ENCODE data around the gene PLXNA1. TPM values are rescaled to one million over a fixed set of nuclear protein-coding genes. Genes with fewer than 3 reads are reported as not detected.

Gene PLXNA1
- total RNA-seq, 1 donor, result 107 TPM

- no peak for TF ChIP-seq CTCF (IDR thresholded peaks at IDR 0.05; ENCODE audit: extremely low read depth, low read depth, low read length)
- Histone ChIP-seq H3K27ac (ENCODE audit: low read depth, low read length) (no peak overlapping the region), H3K4me2 (ENCODE audit: insufficient read depth, low read length) (no peak overlapping the region), H3K4me3 (ENCODE audit: insufficient read depth, low read length) (no peak overlapping the region), H3K79me2 (ENCODE audit: insufficient read depth, low read length) (peaks cover 12% of the 10 kb centered on the region), H3K27me3 (ENCODE audit: insufficient read depth, low read length) (no peaks in the 10 kb centered on the region), H4K20me1 (ENCODE audit: insufficient read depth, low read length) (peaks cover 29% of the 10 kb centered on the region), H3K4me1 (ENCODE audit: insufficient read depth, low read length) (peaks cover 7% of the 10 kb centered on the region), H2AFZ (ENCODE audit: low read length) (no peak overlapping the region), H3K36me3 (ENCODE audit: insufficient read depth, low read length) (peaks cover 62% of the 10 kb centered on the region), H3K9me3 (ENCODE audit: low read depth, low read length) (no peaks in the 10 kb centered on the region)
- DNase-seq (ENCODE audit: insufficient read length, low spot score, missing footprints), result peak; percentile 89
These were observed 33.1 kb downstream of the PLXNA1 start for GRCh38 chr3:127016043-127016343.

- Histone ChIP-seq H2AFZ (ENCODE audit: low read length) (no peak overlapping the region), H3K9me3 (ENCODE audit: low read depth, low read length) (no peaks in the 10 kb centered on the region), H3K36me3 (ENCODE audit: insufficient read depth, low read length) (peaks cover 65% of the 10 kb centered on the region), H3K4me1 (ENCODE audit: insufficient read depth, low read length) (peaks cover 7% of the 10 kb centered on the region), H3K4me3 (ENCODE audit: insufficient read depth, low read length) (no peak overlapping the region), H4K20me1 (ENCODE audit: insufficient read depth, low read length) (peaks cover 28% of the 10 kb centered on the region), H3K27ac (ENCODE audit: low read depth, low read length) (no peak overlapping the region), H3K4me2 (ENCODE audit: insufficient read depth, low read length) (no peak overlapping the region), H3K79me2 (ENCODE audit: insufficient read depth, low read length) (peaks cover 10% of the 10 kb centered on the region), H3K27me3 (ENCODE audit: insufficient read depth, low read length) (no peaks in the 10 kb centered on the region)
- DNase-seq (ENCODE audit: insufficient read length, low spot score, missing footprints), result no peak
- TF ChIP-seq CTCF (IDR thresholded peaks at IDR 0.05; ENCODE audit: extremely low read depth, low read depth, low read length), result no peak
These were observed 33.5 kb downstream of the PLXNA1 start for GRCh38 chr3:127016461-127016860.

- no peak overlapping the region for H3K27ac ChIP-seq (ENCODE audit: low read depth, low read length)
- DNase-seq (ENCODE audit: insufficient read length, low spot score, missing footprints), result no peak
- H3K4me3 ChIP-seq (ENCODE audit: insufficient read depth, low read length), result no peak overlapping the region
- TF ChIP-seq CTCF (IDR thresholded peaks at IDR 0.05; ENCODE audit: extremely low read depth, low read depth, low read length), result no peak
- H3K9me3 ChIP-seq (ENCODE audit: low read depth, low read length), result no peaks in the 10 kb centered on the region
- H3K4me1 ChIP-seq (ENCODE audit: insufficient read depth, low read length), result peaks cover 5% of the 10 kb centered on the region
- H4K20me1 ChIP-seq (ENCODE audit: insufficient read depth, low read length), result peaks cover 26% of the 10 kb centered on the region
- H3K36me3 ChIP-seq (ENCODE audit: insufficient read depth, low read length), result peaks cover 65% of the 10 kb centered on the region
- no peak overlapping the region for H2AFZ ChIP-seq (ENCODE audit: low read length)
- no peak overlapping the region for H3K4me2 ChIP-seq (ENCODE audit: insufficient read depth, low read length)
- peaks cover 5% of the 10 kb centered on the region for H3K79me2 ChIP-seq (ENCODE audit: insufficient read depth, low read length)
- no peaks in the 10 kb centered on the region for H3K27me3 ChIP-seq (ENCODE audit: insufficient read depth, low read length)
These were observed 34.3 kb downstream of the PLXNA1 start for GRCh38 chr3:127017229-127017628.

- H3K27me3 ChIP-seq (ENCODE audit: insufficient read depth, low read length), result no peaks in the 10 kb centered on the region
- H3K36me3 ChIP-seq (ENCODE audit: insufficient read depth, low read length), result peaks cover 67% of the 10 kb centered on the region
- H3K79me2 ChIP-seq (ENCODE audit: insufficient read depth, low read length), result no peaks in the 10 kb centered on the region
These were observed 34.9 kb downstream of the PLXNA1 start for GRCh38 chr3:127017781-127018180.

More at GRCh38 chr3:127017781-127018180, 34.9 kb downstream of the PLXNA1 start:
- Histone ChIP-seq H3K4me1 (ENCODE audit: insufficient read depth, low read length) (peaks cover 5% of the 10 kb centered on the region), H3K4me3 (ENCODE audit: insufficient read depth, low read length) (no peak overlapping the region), H2AFZ (ENCODE audit: low read length) (no peak overlapping the region), H4K20me1 (ENCODE audit: insufficient read depth, low read length) (peaks cover 24% of the 10 kb centered on the region), H3K4me2 (ENCODE audit: insufficient read depth, low read length) (no peak overlapping the region), H3K27ac (ENCODE audit: low read depth, low read length) (no peak overlapping the region), H3K9me3 (ENCODE audit: low read depth, low read length) (no peaks in the 10 kb centered on the region)
- no peak for DNase-seq (ENCODE audit: insufficient read length, low spot score, missing footprints)
- no peak for TF ChIP-seq CTCF (IDR thresholded peaks at IDR 0.05; ENCODE audit: extremely low read depth, low read depth, low read length)
